Measurements from ENCODE around the gene SNAPC1.

Gene SNAPC1

DNA sequence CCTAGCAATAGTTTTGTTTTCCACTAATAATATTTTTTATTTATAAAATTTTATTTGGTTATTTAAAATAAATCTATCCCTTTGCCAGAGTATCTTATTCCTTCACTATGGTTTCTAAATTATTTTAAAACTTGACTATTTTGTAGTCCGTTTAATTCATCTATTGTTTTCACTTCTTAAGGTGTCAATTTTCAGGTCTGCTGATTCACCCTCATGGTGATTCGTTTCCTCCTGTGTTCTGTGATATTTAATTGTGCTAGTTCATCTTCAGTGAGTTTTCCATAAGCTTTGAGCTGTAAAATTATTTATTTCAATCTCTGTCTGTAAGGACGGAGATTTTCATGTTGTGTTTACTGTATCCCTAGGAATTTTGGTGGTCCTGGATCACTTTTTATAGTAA is 70.6 kb downstream of the SNAPC1 start:
- TF ChIP-seq ZNF623 (tag by site-specific recombination; IDR thresholded peaks at IDR 0.05) (no peak), ZNF140 (tag by site-specific recombination; IDR thresholded peaks at IDR 0.05) (no peak)
- TF ChIP-seq, protein P1, sequence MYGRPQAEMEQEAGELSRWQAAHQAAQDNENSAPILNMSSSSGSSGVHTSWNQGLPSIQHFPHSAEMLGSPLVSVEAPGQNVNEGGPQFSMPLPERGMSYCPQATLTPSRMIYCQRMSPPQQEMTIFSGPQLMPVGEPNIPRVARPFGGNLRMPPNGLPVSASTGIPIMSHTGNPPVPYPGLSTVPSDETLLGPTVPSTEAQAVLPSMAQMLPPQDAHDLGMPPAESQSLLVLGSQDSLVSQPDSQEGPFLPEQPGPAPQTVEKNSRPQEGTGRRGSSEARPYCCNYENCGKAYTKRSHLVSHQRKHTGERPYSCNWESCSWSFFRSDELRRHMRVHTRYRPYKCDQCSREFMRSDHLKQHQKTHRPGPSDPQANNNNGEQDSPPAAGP (tag by site-specific recombination; IDR thresholded peaks at IDR 0.05) = no peak
- Histone ChIP-seq H3K27ac (ENCODE audit: extremely low read depth, low read depth, low read length) (no peak overlapping the region), H3K4me3 (ENCODE audit: low read depth, low read length) (no peak overlapping the region), H3K36me3 (ENCODE audit: control insufficient read depth in 2 of 2, insufficient read depth in 1 of 2, low read length in 2 of 2) (no peaks in the 10 kb centered on the region), H3K9me3 (ENCODE audit: control insufficient read depth, insufficient read depth, low read depth, low read length) (no peaks in the 10 kb centered on the region), H3K4me1 (ENCODE audit: control insufficient read depth, insufficient read depth, low read length) (no peaks in the 10 kb centered on the region)
- ChIA-PET POLR2A (no interaction called here), CTCF (interaction anchor here (1.3 kb wide), 1 partner anchor 372 kb away, joined by 3 read pairs; no protein-coding TSS in a partner anchor)

DNA sequence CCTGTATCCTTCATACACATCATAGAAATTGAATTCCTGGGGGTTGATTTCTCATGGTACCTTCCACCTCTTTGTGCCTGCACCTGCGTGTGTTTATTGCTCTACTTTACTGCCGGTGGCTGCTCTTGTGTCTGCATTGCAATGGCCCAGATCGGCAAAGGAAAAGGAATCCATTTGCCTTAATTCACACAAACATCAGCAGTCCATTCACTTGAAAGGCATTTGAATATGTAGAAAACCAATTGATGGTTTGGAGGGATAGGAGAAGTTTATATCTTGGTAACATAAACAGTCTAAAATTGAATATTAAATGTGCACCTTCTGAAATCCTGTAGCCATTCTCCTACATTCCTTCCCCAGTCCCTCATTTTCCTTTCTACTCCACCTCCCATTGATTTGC is 74.0 kb downstream of the SNAPC1 start:
- POLR2A ChIA-PET = no interaction called here
- CTCF ChIA-PET = interaction anchor here (0.6 to 3.3 kb wide), 6 partner anchors 11 to 383 kb away, joined by 3 to 67 read pairs (median 4); no protein-coding TSS in a partner anchor
- H3K4me3 ChIP-seq (ENCODE audit: low read depth, low read length) = no peak overlapping the region
- no peaks in the 10 kb centered on the region for H3K9me3 ChIP-seq (ENCODE audit: control insufficient read depth, insufficient read depth, low read depth, low read length)
- TF ChIP-seq ZNF37A (tag by site-specific recombination; IDR thresholded peaks at IDR 0.05) = no peak
- no peak for TF ChIP-seq ZNF747 (tag by site-specific recombination; IDR thresholded peaks at IDR 0.05)
- TF ChIP-seq INSM2 (tag by site-specific recombination; IDR thresholded peaks at IDR 0.05) = no peak
- no peak for TF ChIP-seq ZNF2 (tag by site-specific recombination; IDR thresholded peaks at IDR 0.05)
- TF ChIP-seq ZNF707 (tag by site-specific recombination; IDR thresholded peaks at IDR 0.05) = no peak
- TF ChIP-seq ZNF292 (tag by site-specific recombination; IDR thresholded peaks at IDR 0.05; ENCODE audit: borderline replicate concordance, low read depth) = no peak
- TF ChIP-seq RBAK (tag by site-specific recombination; IDR thresholded peaks at IDR 0.05) = no peak
- no peak for TF ChIP-seq HOXD13 (CRISPR knock-in tag; IDR thresholded peaks at IDR 0.05; ENCODE audit: borderline replicate concordance)
- no peak for TF ChIP-seq ZNF624 (tag by site-specific recombination; IDR thresholded peaks at IDR 0.05)
- TF ChIP-seq GLI2 (tag by site-specific recombination; IDR thresholded peaks at IDR 0.05; ENCODE audit: borderline replicate concordance, low read depth) = no peak
- no peak for TF ChIP-seq ZNF362 (tag by site-specific recombination; IDR thresholded peaks at IDR 0.05)
- no peak for TF ChIP-seq ZNF677 (tag by site-specific recombination; IDR thresholded peaks at IDR 0.05)
- H3K4me1 ChIP-seq (ENCODE audit: control insufficient read depth, insufficient read depth, low read length) = no peaks in the 10 kb centered on the region
- H3K27ac ChIP-seq (ENCODE audit: extremely low read depth, low read depth, low read length) = no peak overlapping the region
- H3K36me3 ChIP-seq (ENCODE audit: control insufficient read depth in 2 of 2, insufficient read depth in 1 of 2, low read length in 2 of 2) = no peaks in the 10 kb centered on the region

GRCh38 chr14:61836807-61837206 is 74.6 kb downstream of the SNAPC1 start:
- Histone ChIP-seq H3K27ac (ENCODE audit: extremely low read depth, low read depth, low read length) (no peak overlapping the region), H3K36me3 (ENCODE audit: control insufficient read depth in 2 of 2, insufficient read depth in 1 of 2, low read length in 2 of 2) (no peaks in the 10 kb centered on the region), H3K4me3 (ENCODE audit: low read depth, low read length) (no peak overlapping the region), H3K9me3 (ENCODE audit: control insufficient read depth, insufficient read depth, low read depth, low read length) (no peaks in the 10 kb centered on the region), H3K4me1 (ENCODE audit: control insufficient read depth, insufficient read depth, low read length) (no peaks in the 10 kb centered on the region)
- POLR2A ChIA-PET = no interaction called here
- CTCF ChIA-PET = interaction anchor here (0.6 to 3.3 kb wide), 20 partner anchors 10 to 386 kb away, joined by 3 to 67 read pairs (median 5); no protein-coding TSS in a partner anchor
- TF ChIP-seq MYNN (tag by site-specific recombination; IDR thresholded peaks at IDR 0.05; ENCODE audit: borderline replicate concordance) = no peak
- TF ChIP-seq ZFHX2 (tag by site-specific recombination; conservative IDR thresholded peaks at IDR 0.05) = no peak
- TF ChIP-seq, protein P2, sequence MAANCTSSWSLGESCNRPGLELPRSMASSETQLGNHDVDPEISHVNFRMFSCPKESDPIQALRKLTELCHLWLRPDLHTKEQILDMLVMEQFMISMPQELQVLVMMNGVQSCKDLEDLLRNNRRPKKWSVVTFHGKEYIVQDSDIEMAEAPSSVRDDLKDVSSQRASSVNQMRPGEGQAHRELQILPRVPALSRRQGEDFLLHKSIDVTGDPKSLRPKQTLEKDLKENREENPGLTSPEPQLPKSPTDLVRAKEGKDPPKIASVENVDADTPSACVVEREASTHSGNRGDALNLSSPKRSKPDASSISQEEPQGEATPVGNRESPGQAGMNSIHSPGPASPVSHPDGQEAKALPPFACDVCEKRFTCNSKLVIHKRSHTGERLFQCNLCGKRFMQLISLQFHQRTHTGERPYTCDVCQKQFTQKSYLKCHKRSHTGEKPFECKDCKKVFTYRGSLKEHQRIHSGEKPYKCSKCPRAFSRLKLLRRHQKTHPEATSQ (tag by site-specific recombination; IDR thresholded peaks at IDR 0.05) = no peak
- no peak for TF ChIP-seq ZNF510 (tag by site-specific recombination; IDR thresholded peaks at IDR 0.05; ENCODE audit: insufficient replicate concordance)
- TF ChIP-seq GLI4 (tag by site-specific recombination; IDR thresholded peaks at IDR 0.05) = no peak
- TF ChIP-seq, protein P3, sequence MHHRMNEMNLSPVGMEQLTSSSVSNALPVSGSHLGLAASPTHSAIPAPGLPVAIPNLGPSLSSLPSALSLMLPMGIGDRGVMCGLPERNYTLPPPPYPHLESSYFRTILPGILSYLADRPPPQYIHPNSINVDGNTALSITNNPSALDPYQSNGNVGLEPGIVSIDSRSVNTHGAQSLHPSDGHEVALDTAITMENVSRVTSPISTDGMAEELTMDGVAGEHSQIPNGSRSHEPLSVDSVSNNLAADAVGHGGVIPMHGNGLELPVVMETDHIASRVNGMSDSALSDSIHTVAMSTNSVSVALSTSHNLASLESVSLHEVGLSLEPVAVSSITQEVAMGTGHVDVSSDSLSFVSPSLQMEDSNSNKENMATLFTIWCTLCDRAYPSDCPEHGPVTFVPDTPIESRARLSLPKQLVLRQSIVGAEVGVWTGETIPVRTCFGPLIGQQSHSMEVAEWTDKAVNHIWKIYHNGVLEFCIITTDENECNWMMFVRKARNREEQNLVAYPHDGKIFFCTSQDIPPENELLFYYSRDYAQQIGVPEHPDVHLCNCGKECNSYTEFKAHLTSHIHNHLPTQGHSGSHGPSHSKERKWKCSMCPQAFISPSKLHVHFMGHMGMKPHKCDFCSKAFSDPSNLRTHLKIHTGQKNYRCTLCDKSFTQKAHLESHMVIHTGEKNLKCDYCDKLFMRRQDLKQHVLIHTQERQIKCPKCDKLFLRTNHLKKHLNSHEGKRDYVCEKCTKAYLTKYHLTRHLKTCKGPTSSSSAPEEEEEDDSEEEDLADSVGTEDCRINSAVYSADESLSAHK (tag by site-specific recombination; IDR thresholded peaks at IDR 0.05) = no peak
- no peak for TF ChIP-seq ZBTB21 (tag by site-specific recombination; IDR thresholded peaks at IDR 0.05)
- no peak for TF ChIP-seq ZNF629 (tag by site-specific recombination; IDR thresholded peaks at IDR 0.05)
- no peak for TF ChIP-seq ZNF169 (tag by site-specific recombination; IDR thresholded peaks at IDR 0.05)
- TF ChIP-seq SETDB1 (IDR thresholded peaks at IDR 0.05; ENCODE audit: insufficient read length, low read length) = no peak

Data from HEK293 (cell line).